ENCODE measurements around the gene TBC1D7. TPM values are rescaled to one million over a fixed set of nuclear protein-coding genes. Genes with fewer than 3 reads are reported as not detected.
A peak's percentile ranks its signal among the peaks of the same experiment; 100 is the strongest.

TBC1D7 gene
- total RNA-seq, 1 donor from 2014 or later = 18.1 TPM

- TF ChIP-seq CTCF (IDR thresholded peaks at IDR 0.05) = no peak
- Histone ChIP-seq H3K4me3 (no peak overlapping the region), H3K36me3 (no peaks in the 10 kb centered on the region), H3K4me1 (no peaks in the 10 kb centered on the region), H3K27ac (no peak overlapping the region), H3K9me3 (no peaks in the 10 kb centered on the region), H3K27me3 (no peaks in the 10 kb centered on the region)
- no peak for ATAC-seq
- DNase-seq = no peak
- intact Hi-C loops (cut with DNase I) = no loop called here
Measured at GRCh38 chr6:13260831-13261230, 67.5 kb downstream of the TBC1D7 start.

GRCh38 chr6:13260101-13260598 is 68.2 kb downstream of the TBC1D7 start:
- ATAC-seq = no peak
- DNase-seq = no peak
- Histone ChIP-seq H3K36me3 (no peaks in the 10 kb centered on the region), H3K4me1 (no peaks in the 10 kb centered on the region), H3K9me3 (no peaks in the 10 kb centered on the region), H3K27ac (no peak overlapping the region), H3K27me3 (no peaks in the 10 kb centered on the region), H3K4me3 (no peak overlapping the region)
- TF ChIP-seq CTCF (IDR thresholded peaks at IDR 0.05) = no peak
- intact Hi-C loops (cut with DNase I) = no loop called here

GRCh38 chr6:13259393-13259792 is 68.9 kb downstream of the TBC1D7 start:
- ATAC-seq (no peak), DNase-seq (no peak)
- H3K27me3 ChIP-seq = no peaks in the 10 kb centered on the region
- no peak overlapping the region for H3K4me3 ChIP-seq
- no peak for TF ChIP-seq CTCF (IDR thresholded peaks at IDR 0.05)
- H3K27ac ChIP-seq = no peak overlapping the region
- intact Hi-C loops (cut with DNase I) = no loop called here
- no peaks in the 10 kb centered on the region for H3K36me3 ChIP-seq
- no peaks in the 10 kb centered on the region for H3K9me3 ChIP-seq
- no peaks in the 10 kb centered on the region for H3K4me1 ChIP-seq

GRCh38 chr6:13256266-13257001 is 71.9 kb downstream of the TBC1D7 start:
- Histone ChIP-seq H3K4me1 (no peaks in the 10 kb centered on the region), H3K27ac (no peak overlapping the region), H3K4me3 (no peak overlapping the region), H3K36me3 (no peaks in the 10 kb centered on the region), H3K27me3 (no peaks in the 10 kb centered on the region), H3K9me3 (no peaks in the 10 kb centered on the region)
- no peak for TF ChIP-seq CTCF (IDR thresholded peaks at IDR 0.05)
- peak; percentile 52 for ATAC-seq
- no peak for DNase-seq
- intact Hi-C loops (cut with DNase I) = no loop called here

Other genes starting within 250 kb of the TBC1D7 start
- gene GFOD1, start 159.1 kb upstream of the TBC1D7 start, total RNA-seq = 33.7 TPM
- gene SIRT5, start 246.1 kb upstream of the TBC1D7 start, total RNA-seq = 11.0 TPM

Data from upper lobe of right lung (tissue), 1 donor.